ENCODE data around the gene C4B. TPM values are rescaled to one million over a fixed set of nuclear protein-coding genes. Genes with fewer than 3 reads are reported as not detected.
"Not testable (repeated sequence)": the region's sequence is repeated elsewhere in the genome, so short reads cannot be mapped to it uniquely, and the experiment has no call there.

The C4B gene
- total RNA-seq, 2 experiments from 2014 or later = 3.4 to 5.0 TPM

DNA sequence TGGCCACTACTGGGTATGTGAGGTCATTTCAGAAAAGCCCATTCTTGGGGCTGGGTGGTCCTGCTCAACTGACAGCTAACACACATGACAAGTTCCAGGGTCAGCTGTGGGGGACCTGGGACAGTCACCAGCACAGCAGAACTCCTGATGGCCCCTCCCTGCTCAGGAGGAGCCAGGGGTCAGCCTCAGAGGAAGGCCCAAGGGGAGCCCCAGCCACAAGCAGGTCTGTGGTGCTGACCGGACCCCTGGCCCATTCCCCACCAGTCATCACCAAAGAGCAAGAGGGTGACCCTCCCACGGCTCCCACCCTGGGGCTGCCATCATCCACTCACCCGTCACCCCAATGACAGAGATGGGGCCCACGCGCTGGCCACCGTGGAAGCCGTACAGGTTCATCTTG lies 41.7 kb downstream of the C4B start:
- no peaks in the 10 kb centered on the region for H3K4me1 Mint-ChIP-seq
- no peak overlapping the region for H3K27ac Mint-ChIP-seq
- DNase-seq = no peak
- H3K4me3 Mint-ChIP-seq = no peak overlapping the region
- CTCF ChIA-PET = no interaction called here
- peaks cover 9% of the 10 kb centered on the region for H3K27me3 Mint-ChIP-seq
- POLR2A ChIA-PET = no interaction called here
- H3K9me3 Mint-ChIP-seq = no peaks in the 10 kb centered on the region
- no peaks in the 10 kb centered on the region for H3K36me3 Mint-ChIP-seq (ENCODE audit: low read depth)

DNA sequence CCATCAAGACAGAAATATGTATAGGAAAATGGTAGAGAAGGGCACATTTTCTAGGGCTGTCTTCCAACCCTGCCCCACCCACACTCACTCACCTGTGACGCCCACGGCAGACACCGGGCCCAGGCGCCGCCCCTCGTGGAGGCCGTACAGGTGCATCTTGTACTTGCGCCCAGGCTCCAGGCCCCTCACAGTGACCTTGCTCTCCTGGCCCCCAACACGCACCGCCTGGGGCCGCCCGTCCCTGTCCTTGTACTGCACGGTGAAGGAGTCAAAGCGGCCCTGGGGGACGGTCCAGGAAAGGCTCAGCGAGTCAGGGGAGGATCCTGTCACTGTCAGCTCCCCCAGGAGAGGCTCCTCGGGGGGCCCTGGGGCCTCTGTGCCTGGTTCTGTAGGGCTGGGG lies 43.4 kb downstream of the C4B start:
- H3K4me1 Mint-ChIP-seq = no peaks in the 10 kb centered on the region
- no peak overlapping the region for H3K27ac Mint-ChIP-seq
- DNase-seq = no peak
- ChIA-PET POLR2A (no interaction called here), CTCF (no interaction called here)
- peaks cover 7% of the 10 kb centered on the region for H3K27me3 Mint-ChIP-seq
- no peaks in the 10 kb centered on the region for H3K36me3 Mint-ChIP-seq (ENCODE audit: low read depth)
- no peak overlapping the region for H3K4me3 Mint-ChIP-seq
- no peaks in the 10 kb centered on the region for H3K9me3 Mint-ChIP-seq

- DNase-seq = no peak
- H3K4me3 Mint-ChIP-seq = no peak overlapping the region
- no peaks in the 10 kb centered on the region for H3K4me1 Mint-ChIP-seq
- H3K36me3 Mint-ChIP-seq (ENCODE audit: low read depth) = no peaks in the 10 kb centered on the region
- no peaks in the 10 kb centered on the region for H3K9me3 Mint-ChIP-seq
- ChIA-PET POLR2A (no interaction called here), CTCF (no interaction called here)
- H3K27me3 Mint-ChIP-seq = peaks cover 7% of the 10 kb centered on the region
- H3K27ac Mint-ChIP-seq = no peak overlapping the region
Observed at GRCh38 chr6:32058511-32058963, 43.9 kb downstream of the C4B start.

GRCh38 chr6:32060966-32061655 lies 46.5 kb downstream of the C4B start:
- CTCF ChIA-PET = no interaction called here

DNA sequence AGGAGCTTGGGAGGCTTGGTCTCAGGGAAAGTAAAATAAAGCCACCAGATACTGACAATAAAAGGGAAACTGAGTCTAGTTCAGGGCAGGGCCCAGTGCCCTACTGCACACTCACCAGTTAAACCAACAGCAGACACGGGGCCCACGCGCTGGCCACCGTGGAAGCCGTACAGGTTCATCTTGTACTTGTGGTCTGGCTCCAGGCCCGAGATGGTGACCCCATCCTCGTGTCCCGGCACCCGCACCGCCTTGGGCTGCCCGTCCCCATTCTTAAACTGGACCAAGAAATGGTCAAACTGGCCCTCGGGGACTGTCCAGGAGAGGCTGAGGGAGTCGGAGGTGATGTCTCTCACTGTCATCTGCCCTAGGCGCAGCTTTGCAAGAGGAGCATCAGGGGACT lies 50.1 kb downstream of the C4B start:
- H3K27me3 Mint-ChIP-seq = no peaks in the 10 kb centered on the region
- ChIA-PET CTCF (no interaction called here), POLR2A (no interaction called here)
- H3K9me3 Mint-ChIP-seq = no peaks in the 10 kb centered on the region
- no peaks in the 10 kb centered on the region for H3K36me3 Mint-ChIP-seq (ENCODE audit: low read depth)
- H3K4me3 Mint-ChIP-seq = no peak overlapping the region
- no peak for DNase-seq
- peaks cover 2% of the 10 kb centered on the region for H3K4me1 Mint-ChIP-seq
- no peak overlapping the region for H3K27ac Mint-ChIP-seq

More at GRCh38 chr6:32060966-32061655, 46.5 kb downstream of the C4B start:
- Mint-ChIP-seq H3K27ac (no peak overlapping the region), H3K27me3 (peaks cover 7% of the 10 kb centered on the region), H3K36me3 (ENCODE audit: low read depth) (no peaks in the 10 kb centered on the region), H3K9me3 (no peaks in the 10 kb centered on the region), H3K4me3 (no peak overlapping the region), H3K4me1 (peaks cover 2% of the 10 kb centered on the region)
- POLR2A ChIA-PET = no interaction called here
- DNase-seq = no peak

- H3K9me3 Mint-ChIP-seq; H3K36me3 Mint-ChIP-seq (ENCODE audit: low read depth); H3K27me3 Mint-ChIP-seq; H3K4me3 Mint-ChIP-seq; POLR2A ChIA-PET; H3K4me1 Mint-ChIP-seq; H3K27ac Mint-ChIP-seq; DNase-seq; CTCF ChIA-PET: not testable (repeated sequence)
Observed at GRCh38 chr6:32067521-32067920, 52.9 kb downstream of the C4B start.

DNA sequence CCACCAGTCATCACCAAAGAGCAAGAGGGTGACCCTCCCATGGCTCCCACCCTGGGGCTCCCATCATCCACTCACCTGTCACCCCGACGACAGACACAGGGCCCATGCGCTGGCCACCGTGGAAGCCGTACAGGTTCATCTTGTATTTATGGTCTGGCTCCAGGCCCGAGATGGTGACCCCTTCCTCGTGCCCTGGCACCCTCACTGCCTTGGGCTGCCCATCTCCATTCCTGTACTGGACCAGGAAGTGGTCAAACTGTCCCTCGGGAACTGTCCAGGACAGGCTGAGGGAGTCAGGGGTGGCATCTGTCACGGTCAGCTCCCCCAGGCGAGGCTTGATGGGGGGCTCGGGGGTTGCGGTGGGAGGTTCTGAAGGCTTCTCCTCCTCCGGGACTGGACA lies 53.7 kb downstream of the C4B start:
- H3K4me1 Mint-ChIP-seq; H3K9me3 Mint-ChIP-seq; H3K4me3 Mint-ChIP-seq; H3K27ac Mint-ChIP-seq; H3K27me3 Mint-ChIP-seq; DNase-seq; H3K36me3 Mint-ChIP-seq (ENCODE audit: low read depth); POLR2A ChIA-PET; CTCF ChIA-PET: not testable (repeated sequence)

GRCh38 chr6:32068867-32069266 lies 54.3 kb downstream of the C4B start:
- Mint-ChIP-seq H3K4me3 (no peak overlapping the region), H3K27me3 (peaks cover 3% of the 10 kb centered on the region), H3K9me3 (no peaks in the 10 kb centered on the region), H3K27ac (no peak overlapping the region), H3K4me1 (peaks cover 2% of the 10 kb centered on the region), H3K36me3 (ENCODE audit: low read depth) (no peaks in the 10 kb centered on the region)
- no peak for DNase-seq
- POLR2A ChIA-PET = no interaction called here
- CTCF ChIA-PET = no interaction called here

- Mint-ChIP-seq H3K4me1 (peaks cover 2% of the 10 kb centered on the region), H3K36me3 (ENCODE audit: low read depth) (no peaks in the 10 kb centered on the region), H3K4me3 (no peak overlapping the region), H3K27me3 (peaks cover 3% of the 10 kb centered on the region), H3K27ac (no peak overlapping the region), H3K9me3 (no peaks in the 10 kb centered on the region)
- DNase-seq = no peak
- POLR2A ChIA-PET = no interaction called here
- CTCF ChIA-PET = no interaction called here
Observed at GRCh38 chr6:32069460-32069859, 54.9 kb downstream of the C4B start.

- no peaks in the 10 kb centered on the region for H3K9me3 Mint-ChIP-seq
- ChIA-PET POLR2A (no interaction called here), CTCF (no interaction called here)
- H3K27me3 Mint-ChIP-seq = peaks cover 4% of the 10 kb centered on the region
- no peak overlapping the region for H3K27ac Mint-ChIP-seq
- no peak overlapping the region for H3K4me3 Mint-ChIP-seq
- no peaks in the 10 kb centered on the region for H3K36me3 Mint-ChIP-seq (ENCODE audit: low read depth)
- peaks cover 2% of the 10 kb centered on the region for H3K4me1 Mint-ChIP-seq
- DNase-seq = no peak
Observed at GRCh38 chr6:32069878-32070515, 55.4 kb downstream of the C4B start.

GRCh38 chr6:32070814-32071543 lies 56.4 kb downstream of the C4B start:
- H3K4me1 Mint-ChIP-seq = no peaks in the 10 kb centered on the region
- H3K27ac Mint-ChIP-seq = no peak overlapping the region
- DNase-seq = no peak
- no peak overlapping the region for H3K4me3 Mint-ChIP-seq
- CTCF ChIA-PET = interaction anchor here (0.9 kb wide), 1 partner anchor 17 kb away, joined by 3 read pairs; no protein-coding TSS in a partner anchor
- POLR2A ChIA-PET = no interaction called here
- H3K27me3 Mint-ChIP-seq = peaks cover 5% of the 10 kb centered on the region
- H3K9me3 Mint-ChIP-seq = no peaks in the 10 kb centered on the region
- no peaks in the 10 kb centered on the region for H3K36me3 Mint-ChIP-seq (ENCODE audit: low read depth)

GRCh38 chr6:32073101-32073500 lies 58.5 kb downstream of the C4B start:
- H3K4me3 Mint-ChIP-seq = no peak overlapping the region
- ChIA-PET CTCF (no interaction called here), POLR2A (no interaction called here)
- H3K9me3 Mint-ChIP-seq = no peaks in the 10 kb centered on the region
- peaks cover 5% of the 10 kb centered on the region for H3K27me3 Mint-ChIP-seq
- DNase-seq = no peak
- no peaks in the 10 kb centered on the region for H3K4me1 Mint-ChIP-seq
- H3K36me3 Mint-ChIP-seq (ENCODE audit: low read depth) = no peaks in the 10 kb centered on the region
- H3K27ac Mint-ChIP-seq = no peak overlapping the region

DNA sequence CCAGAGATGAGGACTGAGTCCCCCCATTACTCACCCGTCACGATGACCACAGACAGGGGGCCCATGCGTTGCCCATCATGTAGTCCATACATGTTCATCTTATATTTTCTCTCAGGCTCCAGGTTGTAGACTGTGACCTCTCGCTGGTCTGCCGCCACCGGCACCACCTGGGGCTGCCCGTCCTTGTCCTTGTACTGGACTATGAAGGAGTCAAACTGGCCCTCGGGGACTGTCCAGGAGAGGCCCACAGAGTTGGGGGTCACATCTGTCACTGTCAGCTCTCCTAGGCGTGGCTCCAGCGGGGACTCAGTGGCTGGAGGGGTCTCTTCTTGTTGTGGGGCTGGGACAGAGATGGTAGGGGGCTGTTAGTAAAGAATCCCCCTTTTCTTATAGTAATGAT lies 59.0 kb downstream of the C4B start:
- CTCF ChIA-PET = no interaction called here
- POLR2A ChIA-PET = no interaction called here
- DNase-seq = no peak
- Mint-ChIP-seq H3K4me3 (no peak overlapping the region), H3K36me3 (ENCODE audit: low read depth) (no peaks in the 10 kb centered on the region), H3K9me3 (no peaks in the 10 kb centered on the region), H3K27ac (no peak overlapping the region), H3K4me1 (no peaks in the 10 kb centered on the region), H3K27me3 (peaks cover 6% of the 10 kb centered on the region)
